ENCODE data around the gene EVPL.
"Not testable (repeated sequence)": the region's sequence is repeated elsewhere in the genome, so short reads cannot be mapped to it uniquely, and the experiment has no call there.

Gene EVPL

GRCh38 chr17:76053246-76054111, 26.4 kb upstream of the EVPL start:
- Histone ChIP-seq H3K9ac (ENCODE audit: low read depth, low read length) (no peak overlapping the region), H3K4me1 (ENCODE audit: insufficient read depth, low read length) (no peaks in the 10 kb centered on the region), H3K9me3 (ENCODE audit: control insufficient read depth, insufficient read depth, low read length) (no peaks in the 10 kb centered on the region), H3K36me3 (ENCODE audit: insufficient read depth, low read length) (peaks cover 45% of the 10 kb centered on the region)

- H3K4me1 ChIP-seq (ENCODE audit: insufficient read depth, low read length) = no peaks in the 10 kb centered on the region
- H3K9me3 ChIP-seq (ENCODE audit: control insufficient read depth, insufficient read depth, low read length) = no peaks in the 10 kb centered on the region
- no peak overlapping the region for H3K9ac ChIP-seq (ENCODE audit: low read depth, low read length)
- peaks cover 32% of the 10 kb centered on the region for H3K36me3 ChIP-seq (ENCODE audit: insufficient read depth, low read length)
Measured at GRCh38 chr17:76051561-76051960, 24.5 kb upstream of the EVPL start.

DNA sequence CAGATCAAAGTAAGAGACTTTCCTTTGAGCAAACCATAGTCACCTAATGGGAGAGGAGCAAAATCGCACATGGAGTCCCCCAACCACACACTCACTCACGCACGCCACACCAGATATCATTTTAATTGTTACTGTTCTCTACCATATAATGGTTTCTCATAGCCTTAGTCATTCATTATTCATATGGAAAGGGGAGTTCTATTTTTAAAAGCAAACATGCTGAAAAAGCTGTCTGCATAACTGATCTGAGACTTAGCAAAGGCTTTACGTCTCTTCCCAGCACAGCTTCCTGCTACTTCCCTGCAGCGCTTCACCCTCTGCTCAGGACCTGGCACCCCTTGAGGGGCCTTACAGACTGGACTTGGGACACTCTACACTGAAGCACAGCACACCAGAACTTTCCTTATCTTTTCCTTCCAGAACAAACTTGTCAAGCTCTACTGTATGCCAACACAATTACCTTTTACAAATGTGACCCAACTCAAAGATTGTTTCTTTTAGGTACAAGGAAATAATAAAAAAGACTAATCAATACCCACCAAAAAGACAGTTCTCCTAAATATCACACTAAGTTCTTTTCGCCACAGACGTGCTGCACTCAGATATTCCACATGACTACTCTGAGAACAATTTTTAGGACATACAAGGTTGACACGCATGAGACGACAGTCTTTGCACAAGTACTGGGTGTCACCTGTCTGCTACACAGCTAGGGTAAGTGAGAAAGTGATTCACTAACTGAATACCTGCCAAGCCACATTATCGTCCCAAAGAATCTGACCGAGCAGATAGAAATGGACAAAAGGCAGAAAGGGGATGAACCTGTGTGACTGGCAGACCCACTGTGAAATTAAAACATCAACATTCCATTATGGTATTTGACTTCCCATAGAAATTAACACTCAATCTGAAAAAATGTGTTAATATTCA, 23.7 kb upstream of the EVPL start:
- H3K9ac ChIP-seq (ENCODE audit: low read depth, low read length) = no peak overlapping the region
- H3K36me3 ChIP-seq (ENCODE audit: insufficient read depth, low read length) = peaks cover 33% of the 10 kb centered on the region

GRCh38 chr17:76049836-76050537, 22.9 kb upstream of the EVPL start:
- H3K9me3 ChIP-seq (ENCODE audit: control insufficient read depth, insufficient read depth, low read length) = no peaks in the 10 kb centered on the region
- H3K36me3 ChIP-seq (ENCODE audit: insufficient read depth, low read length) = peaks cover 40% of the 10 kb centered on the region
- H3K9ac ChIP-seq (ENCODE audit: low read depth, low read length) = no peak overlapping the region
- H3K4me1 ChIP-seq (ENCODE audit: insufficient read depth, low read length) = no peaks in the 10 kb centered on the region

More for the DNA sequence above, 23.7 kb upstream of the EVPL start:
- no peaks in the 10 kb centered on the region for H3K9me3 ChIP-seq (ENCODE audit: control insufficient read depth, insufficient read depth, low read length)
- no peaks in the 10 kb centered on the region for H3K4me1 ChIP-seq (ENCODE audit: insufficient read depth, low read length)

GRCh38 chr17:76049239-76049638, 22.1 kb upstream of the EVPL start:
- H3K4me1 ChIP-seq (ENCODE audit: insufficient read depth, low read length) = no peaks in the 10 kb centered on the region
- no peaks in the 10 kb centered on the region for H3K9me3 ChIP-seq (ENCODE audit: control insufficient read depth, insufficient read depth, low read length)
- peaks cover 45% of the 10 kb centered on the region for H3K36me3 ChIP-seq (ENCODE audit: insufficient read depth, low read length)
- H3K9ac ChIP-seq (ENCODE audit: low read depth, low read length) = no peak overlapping the region

- Histone ChIP-seq H3K4me1 (ENCODE audit: insufficient read depth, low read length) (no peaks in the 10 kb centered on the region), H3K9ac (ENCODE audit: low read depth, low read length) (no peak overlapping the region), H3K36me3 (ENCODE audit: insufficient read depth, low read length) (peaks cover 46% of the 10 kb centered on the region), H3K9me3 (ENCODE audit: control insufficient read depth, insufficient read depth, low read length) (no peaks in the 10 kb centered on the region)
Measured at GRCh38 chr17:76048711-76049110, 21.6 kb upstream of the EVPL start.

GRCh38 chr17:76048025-76048605, 21.0 kb upstream of the EVPL start:
- peaks cover 49% of the 10 kb centered on the region for H3K36me3 ChIP-seq (ENCODE audit: insufficient read depth, low read length)
- H3K9ac ChIP-seq (ENCODE audit: low read depth, low read length) = no peak overlapping the region
- H3K9me3 ChIP-seq (ENCODE audit: control insufficient read depth, insufficient read depth, low read length) = no peaks in the 10 kb centered on the region
- no peaks in the 10 kb centered on the region for H3K4me1 ChIP-seq (ENCODE audit: insufficient read depth, low read length)

DNA sequence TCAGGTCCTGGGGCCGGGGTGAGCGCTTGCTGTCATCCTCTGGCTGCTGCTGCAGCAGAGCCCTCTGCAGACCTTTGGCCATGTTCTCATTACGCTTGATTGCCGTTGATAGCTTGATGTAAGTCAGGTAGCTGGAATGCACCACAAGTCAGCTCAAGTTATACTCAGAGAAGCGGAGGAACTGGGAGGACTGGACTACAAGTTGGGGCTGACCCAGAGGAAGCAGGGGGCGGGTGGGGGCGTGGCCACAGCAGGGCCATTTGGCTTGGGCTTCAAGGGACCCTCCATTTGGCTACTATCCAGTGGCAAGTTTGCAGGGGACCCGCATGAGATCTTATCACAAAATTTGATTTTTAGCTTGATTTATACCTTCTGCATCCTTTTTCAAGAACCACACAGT, 19.0 kb upstream of the EVPL start:
- no peaks in the 10 kb centered on the region for H3K9me3 ChIP-seq (ENCODE audit: control insufficient read depth, insufficient read depth, low read length)
- no peak overlapping the region for H3K9ac ChIP-seq (ENCODE audit: low read depth, low read length)
- H3K4me1 ChIP-seq (ENCODE audit: insufficient read depth, low read length) = peaks cover 2% of the 10 kb centered on the region
- H3K36me3 ChIP-seq (ENCODE audit: insufficient read depth, low read length) = peaks cover 53% of the 10 kb centered on the region

GRCh38 chr17:76044475-76045007, 17.4 kb upstream of the EVPL start:
- Histone ChIP-seq H3K36me3 (ENCODE audit: insufficient read depth, low read length) (peaks cover 58% of the 10 kb centered on the region), H3K4me1 (ENCODE audit: insufficient read depth, low read length) (peaks cover 13% of the 10 kb centered on the region)
- not testable (repeated sequence) for H3K9me3 ChIP-seq (ENCODE audit: control insufficient read depth, insufficient read depth, low read length); H3K9ac ChIP-seq (ENCODE audit: low read depth, low read length)

GRCh38 chr17:76042868-76043267, 15.8 kb upstream of the EVPL start:
- H3K36me3 ChIP-seq (ENCODE audit: insufficient read depth, low read length) = peaks cover 59% of the 10 kb centered on the region

DNA sequence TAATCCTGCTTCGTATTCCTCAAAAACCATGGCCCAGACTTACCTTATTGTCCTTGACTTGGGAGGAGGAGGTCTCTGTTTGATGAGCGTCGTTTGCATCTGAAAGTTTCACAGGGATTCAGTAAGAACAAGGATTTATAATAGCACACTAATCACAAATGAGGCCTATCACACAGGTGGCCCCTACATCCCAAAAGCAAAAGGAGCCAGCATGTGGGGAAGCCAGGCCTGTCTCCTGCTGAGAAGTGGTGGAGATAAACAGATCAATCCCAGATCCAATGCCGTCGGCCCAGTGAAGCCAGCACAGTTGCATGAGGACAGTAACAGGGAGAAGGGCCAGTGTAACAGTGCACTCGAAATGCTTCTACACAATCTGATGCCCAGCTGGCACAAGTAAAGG, 13.3 kb upstream of the EVPL start:
- Histone ChIP-seq H3K36me3 (ENCODE audit: insufficient read depth, low read length) (peaks cover 51% of the 10 kb centered on the region), H3K4me1 (ENCODE audit: insufficient read depth, low read length) (peaks cover 13% of the 10 kb centered on the region), H3K9me3 (ENCODE audit: control insufficient read depth, insufficient read depth, low read length) (no peaks in the 10 kb centered on the region), H3K9ac (ENCODE audit: low read depth, low read length) (no peak overlapping the region)

More at GRCh38 chr17:76042868-76043267, 15.8 kb upstream of the EVPL start:
- H3K9ac ChIP-seq (ENCODE audit: low read depth, low read length); H3K9me3 ChIP-seq (ENCODE audit: control insufficient read depth, insufficient read depth, low read length): not testable (repeated sequence)
- H3K4me1 ChIP-seq (ENCODE audit: insufficient read depth, low read length) = peaks cover 13% of the 10 kb centered on the region

- H3K9ac ChIP-seq (ENCODE audit: low read depth, low read length) = no peak overlapping the region
- H3K4me1 ChIP-seq (ENCODE audit: insufficient read depth, low read length) = peaks cover 13% of the 10 kb centered on the region
- no peaks in the 10 kb centered on the region for H3K9me3 ChIP-seq (ENCODE audit: control insufficient read depth, insufficient read depth, low read length)
- peaks cover 42% of the 10 kb centered on the region for H3K36me3 ChIP-seq (ENCODE audit: insufficient read depth, low read length)
Measured at GRCh38 chr17:76039121-76039520, 12.0 kb upstream of the EVPL start.

DNA sequence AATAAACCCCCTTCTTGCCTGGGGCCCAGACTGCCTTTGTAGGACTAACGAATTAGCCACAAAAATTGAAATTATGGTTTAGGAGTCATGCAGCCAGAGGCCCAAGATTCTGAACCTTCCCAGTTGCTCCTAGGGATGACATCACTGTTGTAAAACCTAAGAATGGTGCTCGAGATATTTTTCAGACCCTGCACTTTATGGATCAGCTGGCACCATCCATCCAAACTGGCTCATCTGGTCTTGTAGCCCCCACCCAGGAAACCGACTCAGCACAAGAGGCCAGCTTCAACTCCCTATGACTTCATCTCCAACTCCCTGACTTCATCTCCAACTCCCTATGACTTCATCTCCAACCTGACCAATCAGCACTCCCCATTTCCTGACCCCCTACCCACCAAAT, 10.9 kb upstream of the EVPL start:
- H3K9me3 ChIP-seq (ENCODE audit: control insufficient read depth, insufficient read depth, low read length) = no peaks in the 10 kb centered on the region
- H3K4me1 ChIP-seq (ENCODE audit: insufficient read depth, low read length) = peaks cover 13% of the 10 kb centered on the region
- peaks cover 34% of the 10 kb centered on the region for H3K36me3 ChIP-seq (ENCODE audit: insufficient read depth, low read length)
- H3K9ac ChIP-seq (ENCODE audit: low read depth, low read length) = no peak overlapping the region
